SH-SY5Y (cell line): ENCODE measurements around the gene ART4.

Experiments used
- GATA2 ChIP-seq: IDR thresholded peaks from 2 replicates; pipeline ENCODE4 v1.6.1; 2011; ENCODE audit warnings: mild to moderate bottlenecking, low read depth, low read length
- GATA3 ChIP-seq: IDR thresholded peaks from 2 replicates; pipeline ENCODE4 v1.6.1; 2011; ENCODE audit warnings: low read depth, mild to moderate bottlenecking, low read length, moderate library complexity

DNA sequence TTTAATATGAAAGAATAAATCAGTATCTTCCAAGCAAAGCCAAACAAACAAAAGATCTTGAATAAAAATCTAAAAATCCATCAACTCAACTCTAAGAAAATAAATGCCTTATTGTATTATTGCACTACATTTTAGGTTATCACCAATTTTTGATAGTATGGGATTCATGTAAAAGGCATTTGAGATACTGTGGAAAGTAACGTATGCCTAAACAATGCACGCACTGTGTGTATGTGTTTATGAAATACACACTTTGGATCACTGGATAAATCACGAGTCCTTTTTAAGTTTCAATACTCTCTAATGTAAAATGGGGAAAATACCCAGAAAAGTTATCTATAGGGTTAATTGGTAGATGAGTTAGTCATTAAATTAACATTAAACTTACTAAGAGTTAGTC lies 57.8 kb downstream of the ART4 start:
- TF ChIP-seq GATA3 (no peak), GATA2 (no peak)
